ACC112 (cell line): ENCODE data around the gene HADHB.
"Not testable (repeated sequence)": the region's sequence is repeated elsewhere in the genome, so short reads cannot be mapped to it uniquely, and the experiment has no call there.

Experiments used
- H2AFZ ChIP-seq: fragments of 200-600 bp; sonication (generic); one replicate; pipeline ENCODE4 v1.6.0; 2017; ENCODE audit warnings: antibody characterized with exemption, low read length; ENCODE audit not compliant: unreplicated experiment
- H3K27ac ChIP-seq: fragments of 200-600 bp; sonication (generic); 2 replicates; pipeline ENCODE4 v1.5.1; 2014; ENCODE audit warnings: low read depth, mild to moderate bottlenecking, antibody characterized with exemption, low read length, moderate library complexity
- H3K27me3 ChIP-seq: fragments of 200-600 bp; sonication (generic); 2 replicates; pipeline ENCODE4 v1.6.1; 2014; ENCODE audit warnings: mild to moderate bottlenecking, antibody characterized with exemption, low read length, moderate library complexity, mixed read lengths; ENCODE audit not compliant: insufficient read depth
- H3K36me3 ChIP-seq: fragments of 200-600 bp; sonication (generic); 2 replicates; pipeline ENCODE4 v1.6.1; 2016; ENCODE audit warnings: mild to moderate bottlenecking, antibody characterized with exemption, low read length, moderate library complexity, mixed read lengths; ENCODE audit not compliant: insufficient read depth
- H3K4me1 ChIP-seq: fragments of 200-600 bp; sonication (generic); one replicate; pipeline ENCODE4 v1.6.1; 2016; ENCODE audit warnings: low read length, mixed read lengths; ENCODE audit not compliant: insufficient read depth, unreplicated experiment, control insufficient read depth
- H3K4me3 ChIP-seq: fragments of 200-600 bp; sonication (generic); 2 replicates; pipeline ENCODE4 v1.5.1; 2014; ENCODE audit warnings: mild to moderate bottlenecking, low read depth, low read length
- H3K79me2 ChIP-seq: fragments of 200-600 bp; sonication (generic); one replicate; pipeline ENCODE4 v1.6.0; 2016; ENCODE audit warnings: low read length; ENCODE audit not compliant: control insufficient read depth, unreplicated experiment, insufficient read depth

HADHB gene

GRCh38 chr2:26312471-26312870, 67.7 kb downstream of the HADHB start:
- no peaks in the 10 kb centered on the region for H3K27me3 ChIP-seq
- no peaks in the 10 kb centered on the region for H3K79me2 ChIP-seq
- H3K4me1 ChIP-seq: no peaks in the 10 kb centered on the region
- no peak overlapping the region for H2AFZ ChIP-seq
- H3K27ac ChIP-seq: no peak overlapping the region
- H3K36me3 ChIP-seq: no peaks in the 10 kb centered on the region
- no peak overlapping the region for H3K4me3 ChIP-seq

- Histone ChIP-seq H3K27me3 (no peaks in the 10 kb centered on the region), H3K36me3 (no peaks in the 10 kb centered on the region), H3K4me3 (no peak overlapping the region), H3K27ac (no peak overlapping the region), H3K79me2 (no peaks in the 10 kb centered on the region), H3K4me1 (no peaks in the 10 kb centered on the region), H2AFZ (no peak overlapping the region)
Observed at GRCh38 chr2:26313446-26313845, 68.7 kb downstream of the HADHB start.

GRCh38 chr2:26314243-26314642, 69.5 kb downstream of the HADHB start:
- Histone ChIP-seq H3K79me2 (no peaks in the 10 kb centered on the region), H3K4me1 (no peaks in the 10 kb centered on the region), H3K36me3 (no peaks in the 10 kb centered on the region), H3K27ac (no peak overlapping the region), H3K27me3 (no peaks in the 10 kb centered on the region), H3K4me3 (no peak overlapping the region), H2AFZ (no peak overlapping the region)

GRCh38 chr2:26316041-26316440, 71.3 kb downstream of the HADHB start:
- H3K79me2 ChIP-seq: no peaks in the 10 kb centered on the region
- H3K36me3 ChIP-seq: no peaks in the 10 kb centered on the region
- H2AFZ ChIP-seq: no peak overlapping the region
- H3K27ac ChIP-seq: no peak overlapping the region
- no peaks in the 10 kb centered on the region for H3K4me1 ChIP-seq
- H3K4me3 ChIP-seq: no peak overlapping the region
- H3K27me3 ChIP-seq: no peaks in the 10 kb centered on the region

GRCh38 chr2:26316845-26317244, 72.1 kb downstream of the HADHB start:
- H2AFZ ChIP-seq: no peak overlapping the region
- no peak overlapping the region for H3K4me3 ChIP-seq
- no peaks in the 10 kb centered on the region for H3K4me1 ChIP-seq
- H3K27me3 ChIP-seq: no peaks in the 10 kb centered on the region
- no peaks in the 10 kb centered on the region for H3K36me3 ChIP-seq
- no peaks in the 10 kb centered on the region for H3K79me2 ChIP-seq
- H3K27ac ChIP-seq: no peak overlapping the region

GRCh38 chr2:26317377-26318105, 72.8 kb downstream of the HADHB start:
- Histone ChIP-seq H3K36me3 (no peaks in the 10 kb centered on the region), H3K4me1 (no peaks in the 10 kb centered on the region), H2AFZ (no peak overlapping the region), H3K27ac (no peak overlapping the region), H3K79me2 (no peaks in the 10 kb centered on the region), H3K4me3 (no peak overlapping the region), H3K27me3 (no peaks in the 10 kb centered on the region)

GRCh38 chr2:26318950-26319349, 74.2 kb downstream of the HADHB start:
- Histone ChIP-seq H3K27ac (no peak overlapping the region), H3K36me3 (no peaks in the 10 kb centered on the region), H3K4me3 (no peak overlapping the region), H2AFZ (no peak overlapping the region), H3K4me1 (no peaks in the 10 kb centered on the region), H3K79me2 (no peaks in the 10 kb centered on the region), H3K27me3 (no peaks in the 10 kb centered on the region)

GRCh38 chr2:26324479-26324878, 79.7 kb downstream of the HADHB start:
- H3K27me3 ChIP-seq, H3K79me2 ChIP-seq, H3K4me3 ChIP-seq, H3K36me3 ChIP-seq, H2AFZ ChIP-seq, H3K27ac ChIP-seq: not testable (repeated sequence)
- H3K4me1 ChIP-seq: peaks cover 27% of the 10 kb centered on the region

GRCh38 chr2:26324903-26325302, 80.2 kb downstream of the HADHB start:
- Histone ChIP-seq H3K27me3 (no peaks in the 10 kb centered on the region), H3K79me2 (no peaks in the 10 kb centered on the region), H3K4me3 (no peak overlapping the region), H3K4me1 (peaks cover 27% of the 10 kb centered on the region), H3K36me3 (no peaks in the 10 kb centered on the region), H2AFZ (no peak overlapping the region), H3K27ac (no peak overlapping the region)

GRCh38 chr2:26325851-26326250, 81.1 kb downstream of the HADHB start:
- Histone ChIP-seq H3K27me3 (no peaks in the 10 kb centered on the region), H3K36me3 (no peaks in the 10 kb centered on the region), H2AFZ (no peak overlapping the region), H3K4me1 (peaks cover 27% of the 10 kb centered on the region), H3K27ac (peak overlapping the region; percentile 78), H3K79me2 (no peaks in the 10 kb centered on the region), H3K4me3 (no peak overlapping the region)

GRCh38 chr2:26326514-26326913, 81.8 kb downstream of the HADHB start:
- no peaks in the 10 kb centered on the region for H3K27me3 ChIP-seq
- no peaks in the 10 kb centered on the region for H3K36me3 ChIP-seq
- H3K27ac ChIP-seq: peak overlapping the region; percentile 78
- no peak overlapping the region for H2AFZ ChIP-seq
- H3K4me1 ChIP-seq: peaks cover 27% of the 10 kb centered on the region
- no peak overlapping the region for H3K4me3 ChIP-seq
- no peaks in the 10 kb centered on the region for H3K79me2 ChIP-seq
